WTC11 (cell line): ENCODE data around the gene SLIT3. TPM values are rescaled to one million over a fixed set of nuclear protein-coding genes. Genes with fewer than 3 reads are reported as not detected.

Experiments used
- ATAC-seq: fragments of 200-7000 bp; cut with Tn5 transposase; 2 replicates; pipeline ENCODE4 v1.10.0; 2021; ENCODE audit warnings: mild to moderate bottlenecking, moderate library complexity
- CTCF ChIA-PET: fragments of 300-600 bp; sonication (Branson Sonifier 250); formaldehyde crosslinking; loops from one replicate; lab custom pipeline; 2021; ENCODE audit warnings: antibody characterized with exemption; lab: Charles Lee
- POLR2A ChIA-PET: fragments of 350-600 bp; sonication (Branson Sonifier 250); formaldehyde crosslinking; loops from one replicate; lab custom pipeline; 2021; ENCODE audit warnings: antibody characterized with exemption; lab: Charles Lee
- DNase-seq: peaks from one replicate; pipeline ENCODE4 v3.0.0; 2021; ENCODE audit warnings: low spot score
- H3K27ac Mint-ChIP-seq: 2 replicates; pipeline ENCODE4 v1.8.0; 2021; ENCODE audit warnings: mixed read lengths
- H3K27me3 Mint-ChIP-seq: 2 replicates; pipeline ENCODE4 v1.8.0; 2021; ENCODE audit warnings: low read depth, mild to moderate bottlenecking, moderate library complexity, mixed read lengths
- H3K36me3 Mint-ChIP-seq: 2 replicates; pipeline ENCODE4 v1.8.0; 2021; ENCODE audit warnings: mixed read lengths
- H3K4me1 Mint-ChIP-seq: 2 replicates; pipeline ENCODE4 v1.8.0; 2022; ENCODE audit warnings: mixed read lengths
- H3K4me3 Mint-ChIP-seq: 2 replicates; pipeline ENCODE4 v1.8.0; 2021; ENCODE audit warnings: mild to moderate bottlenecking, moderate library complexity, mixed read lengths
- H3K9me3 Mint-ChIP-seq: 2 replicates; pipeline ENCODE4 v1.8.0; 2021; ENCODE audit warnings: mixed read lengths
- CBFB ChIP-seq: sonication (generic); formaldehyde crosslinking; IDR thresholded peaks from 2 replicates; pipeline ENCODE4 v1.8.1; 2022; ENCODE audit warnings: mild to moderate bottlenecking, low read depth, missing genetic modification reagents
- CREB1 ChIP-seq: sonication (generic); formaldehyde crosslinking; IDR thresholded peaks from 2 replicates; pipeline ENCODE4 v1.8.0; 2023; ENCODE audit warnings: mild to moderate bottlenecking, missing genetic modification reagents
- CREM ChIP-seq: sonication (generic); formaldehyde crosslinking; IDR thresholded peaks from 2 replicates; pipeline ENCODE4 v1.8.1; 2022; ENCODE audit warnings: mild to moderate bottlenecking, missing genetic modification reagents, moderate library complexity
- CTCF ChIP-seq: fragments of 200-600 bp; IDR thresholded peaks from 2 replicates; pipeline ENCODE4 v1.8.0; 2022; ENCODE audit warnings: antibody characterized with exemption
- ETV6 ChIP-seq: sonication (generic); formaldehyde crosslinking; IDR thresholded peaks from 2 replicates; pipeline ENCODE4 v1.8.1; 2022; ENCODE audit warnings: mild to moderate bottlenecking, missing genetic modification reagents
- FOXJ3 ChIP-seq: sonication (generic); formaldehyde crosslinking; IDR thresholded peaks from 2 replicates; pipeline ENCODE4 v1.9.0; 2021; ENCODE audit warnings: missing genetic modification reagents, mild to moderate bottlenecking, borderline replicate concordance
- GTF2I ChIP-seq: fragments of 250-450 bp; sonication (Bioruptor Pico); conservative IDR thresholded peaks from 2 replicates; pipeline ENCODE4 v1.4.0; 2021; ENCODE audit warnings: mild to moderate bottlenecking
- IRF2 ChIP-seq: sonication (generic); formaldehyde crosslinking; IDR thresholded peaks from 2 replicates; pipeline ENCODE4 v1.8.0; 2022; ENCODE audit warnings: low read depth, missing genetic modification reagents, borderline replicate concordance
- MLX ChIP-seq: sonication (generic); formaldehyde crosslinking; IDR thresholded peaks from 2 replicates; pipeline ENCODE4 v1.8.1; 2023; ENCODE audit warnings: mild to moderate bottlenecking, missing genetic modification reagents, moderate library complexity
- MYBL2 ChIP-seq: sonication (generic); formaldehyde crosslinking; IDR thresholded peaks from 2 replicates; pipeline ENCODE4 v1.8.1; 2023; ENCODE audit warnings: mild to moderate bottlenecking, moderate library complexity, missing genetic modification reagents
- PRRX2 ChIP-seq: fragments of 250-450 bp; sonication (Bioruptor Pico); IDR thresholded peaks from 2 replicates; pipeline ENCODE4 v1.8.0; 2021; ENCODE audit warnings: mild to moderate bottlenecking
- USF2 ChIP-seq: sonication (generic); formaldehyde crosslinking; IDR thresholded peaks from 2 replicates; pipeline ENCODE4 v1.8.1; 2023; ENCODE audit warnings: mild to moderate bottlenecking, missing genetic modification reagents, moderate library complexity
- ZBTB21 ChIP-seq: sonication (generic); formaldehyde crosslinking; IDR thresholded peaks from 2 replicates; pipeline ENCODE4 v1.8.1; 2023; ENCODE audit warnings: mild to moderate bottlenecking, missing genetic modification reagents, borderline replicate concordance
- ZNF232 ChIP-seq: sonication (generic); formaldehyde crosslinking; IDR thresholded peaks from 2 replicates; pipeline ENCODE4 v1.8.0; 2022; ENCODE audit warnings: mild to moderate bottlenecking, missing genetic modification reagents
- ZNF263 ChIP-seq: sonication (generic); formaldehyde crosslinking; IDR thresholded peaks from 2 replicates; pipeline ENCODE4 v1.8.1; 2022; ENCODE audit warnings: low read depth, mild to moderate bottlenecking, moderate library complexity, missing genetic modification reagents
- ZNF396 ChIP-seq: fragments of 250-450 bp; sonication (Bioruptor Pico); IDR thresholded peaks from 2 replicates; pipeline ENCODE4 v1.8.0; 2021; ENCODE audit warnings: mild to moderate bottlenecking, moderate library complexity, borderline replicate concordance
- total RNA-seq: library from RNA; stranded (reverse); gene quantifications from 3 replicates; pipeline ENCODE4 v1.2.3, GENCODE V29; 2021
- TF ChIP-seq, protein P1 (sequence below): sonication (generic); formaldehyde crosslinking; IDR thresholded peaks from 2 replicates; pipeline ENCODE4 v1.8.0; 2022; ENCODE audit warnings: mild to moderate bottlenecking, missing genetic modification reagents
- TF ChIP-seq, protein P2 (sequence below): sonication (generic); formaldehyde crosslinking; IDR thresholded peaks from 2 replicates; pipeline ENCODE4 v1.8.1; 2023; ENCODE audit warnings: mild to moderate bottlenecking, missing genetic modification reagents
- TF ChIP-seq, protein P3 (sequence below): sonication (generic); formaldehyde crosslinking; IDR thresholded peaks from 2 replicates; pipeline ENCODE4 v1.8.1; 2022; ENCODE audit warnings: mild to moderate bottlenecking, missing genetic modification reagents, moderate library complexity, borderline replicate concordance
- TF ChIP-seq, protein P4 (sequence below): fragments of 250-450 bp; sonication (Bioruptor Pico); IDR thresholded peaks from 2 replicates; pipeline ENCODE4 v2.1.2; 2022; ENCODE audit warnings: mild to moderate bottlenecking, moderate library complexity
- TF ChIP-seq, protein P5 (sequence below): sonication (generic); formaldehyde crosslinking; IDR thresholded peaks from 2 replicates; pipeline ENCODE4 v1.8.0; 2022; ENCODE audit warnings: mild to moderate bottlenecking, missing genetic modification reagents

The SLIT3 gene
- total RNA-seq, 1 experiment from 2014 or later = 1.9 TPM

DNA sequence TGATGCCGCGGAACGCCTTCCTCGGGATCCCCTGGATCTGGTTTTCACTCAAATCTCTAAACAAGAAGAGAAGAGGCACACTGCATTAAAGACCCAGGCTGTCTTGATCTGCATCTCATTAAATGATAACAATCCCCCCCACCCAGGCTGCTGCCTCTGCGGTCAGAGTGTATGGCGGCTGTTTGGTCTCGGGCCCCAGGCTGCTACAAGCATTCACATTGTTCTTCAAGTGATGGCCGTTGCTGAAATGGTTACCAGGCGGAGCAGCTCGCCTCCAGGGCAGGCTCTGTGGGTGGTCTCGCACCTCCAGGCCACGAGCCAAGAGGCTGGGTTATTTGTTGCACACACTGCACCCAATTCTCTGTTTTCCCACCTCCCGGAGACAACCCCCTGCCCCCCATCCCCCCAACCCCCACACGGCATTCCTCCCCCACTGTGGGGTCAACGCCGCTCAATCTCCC, 417.6 kb downstream of the SLIT3 start:
- DNase-seq (peak; percentile 53), ATAC-seq (peak; percentile 37)
- H3K27ac Mint-ChIP-seq = no peak overlapping the region
- H3K9me3 Mint-ChIP-seq = no peaks in the 10 kb centered on the region
- peaks cover 39% of the 10 kb centered on the region for H3K4me1 Mint-ChIP-seq
- ChIA-PET CTCF (no interaction called here), POLR2A (no interaction called here)
- H3K4me3 Mint-ChIP-seq = no peak overlapping the region
- H3K27me3 Mint-ChIP-seq = no peaks in the 10 kb centered on the region; the same call in none of the 2 replicates
- no peaks in the 10 kb centered on the region for H3K36me3 Mint-ChIP-seq
- no peak for TF ChIP-seq MLX (CRISPR knock-in tag)
- TF ChIP-seq, protein P1, sequence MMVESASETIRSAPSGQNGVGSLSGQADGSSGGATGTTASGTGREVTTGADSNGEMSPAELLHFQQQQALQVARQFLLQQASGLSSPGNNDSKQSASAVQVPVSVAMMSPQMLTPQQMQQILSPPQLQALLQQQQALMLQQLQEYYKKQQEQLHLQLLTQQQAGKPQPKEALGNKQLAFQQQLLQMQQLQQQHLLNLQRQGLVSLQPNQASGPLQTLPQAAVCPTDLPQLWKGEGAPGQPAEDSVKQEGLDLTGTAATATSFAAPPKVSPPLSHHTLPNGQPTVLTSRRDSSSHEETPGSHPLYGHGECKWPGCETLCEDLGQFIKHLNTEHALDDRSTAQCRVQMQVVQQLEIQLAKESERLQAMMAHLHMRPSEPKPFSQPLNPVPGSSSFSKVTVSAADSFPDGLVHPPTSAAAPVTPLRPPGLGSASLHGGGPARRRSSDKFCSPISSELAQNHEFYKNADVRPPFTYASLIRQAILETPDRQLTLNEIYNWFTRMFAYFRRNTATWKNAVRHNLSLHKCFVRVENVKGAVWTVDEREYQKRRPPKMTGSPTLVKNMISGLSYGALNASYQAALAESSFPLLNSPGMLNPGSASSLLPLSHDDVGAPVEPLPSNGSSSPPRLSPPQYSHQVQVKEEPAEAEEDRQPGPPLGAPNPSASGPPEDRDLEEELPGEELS (CRISPR knock-in tag) = no peak
- TF ChIP-seq ZNF263 = no peak
- no peak for TF ChIP-seq CREM (CRISPR knock-in tag)
- TF ChIP-seq CTCF = no peak
- no peak for TF ChIP-seq CBFB
- TF ChIP-seq, protein P2, sequence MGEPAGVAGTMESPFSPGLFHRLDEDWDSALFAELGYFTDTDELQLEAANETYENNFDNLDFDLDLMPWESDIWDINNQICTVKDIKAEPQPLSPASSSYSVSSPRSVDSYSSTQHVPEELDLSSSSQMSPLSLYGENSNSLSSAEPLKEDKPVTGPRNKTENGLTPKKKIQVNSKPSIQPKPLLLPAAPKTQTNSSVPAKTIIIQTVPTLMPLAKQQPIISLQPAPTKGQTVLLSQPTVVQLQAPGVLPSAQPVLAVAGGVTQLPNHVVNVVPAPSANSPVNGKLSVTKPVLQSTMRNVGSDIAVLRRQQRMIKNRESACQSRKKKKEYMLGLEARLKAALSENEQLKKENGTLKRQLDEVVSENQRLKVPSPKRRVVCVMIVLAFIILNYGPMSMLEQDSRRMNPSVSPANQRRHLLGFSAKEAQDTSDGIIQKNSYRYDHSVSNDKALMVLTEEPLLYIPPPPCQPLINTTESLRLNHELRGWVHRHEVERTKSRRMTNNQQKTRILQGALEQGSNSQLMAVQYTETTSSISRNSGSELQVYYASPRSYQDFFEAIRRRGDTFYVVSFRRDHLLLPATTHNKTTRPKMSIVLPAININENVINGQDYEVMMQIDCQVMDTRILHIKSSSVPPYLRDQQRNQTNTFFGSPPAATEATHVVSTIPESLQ (CRISPR knock-in tag) = no peak
- no peak for TF ChIP-seq ZBTB21
- no peak for TF ChIP-seq ZNF396
- no peak for TF ChIP-seq ZNF232 (CRISPR knock-in tag)
- TF ChIP-seq, protein P3, sequence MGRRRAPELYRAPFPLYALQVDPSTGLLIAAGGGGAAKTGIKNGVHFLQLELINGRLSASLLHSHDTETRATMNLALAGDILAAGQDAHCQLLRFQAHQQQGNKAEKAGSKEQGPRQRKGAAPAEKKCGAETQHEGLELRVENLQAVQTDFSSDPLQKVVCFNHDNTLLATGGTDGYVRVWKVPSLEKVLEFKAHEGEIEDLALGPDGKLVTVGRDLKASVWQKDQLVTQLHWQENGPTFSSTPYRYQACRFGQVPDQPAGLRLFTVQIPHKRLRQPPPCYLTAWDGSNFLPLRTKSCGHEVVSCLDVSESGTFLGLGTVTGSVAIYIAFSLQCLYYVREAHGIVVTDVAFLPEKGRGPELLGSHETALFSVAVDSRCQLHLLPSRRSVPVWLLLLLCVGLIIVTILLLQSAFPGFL (CRISPR knock-in tag) = no peak

- POLR2A ChIA-PET = no interaction called here
- no peaks in the 10 kb centered on the region for H3K36me3 Mint-ChIP-seq
- CTCF ChIA-PET = interaction anchor here (0.6 to 1.7 kb wide), 7 partner anchors 12 to 200 kb away, joined by 3 to 13 read pairs (median 4); no protein-coding TSS in a partner anchor
- no peak overlapping the region for H3K27ac Mint-ChIP-seq
- H3K27me3 Mint-ChIP-seq = no peaks in the 10 kb centered on the region; the same call in none of the 2 replicates
- DNase-seq (no peak), ATAC-seq (no peak)
- H3K4me3 Mint-ChIP-seq = no peak overlapping the region
- peaks cover 39% of the 10 kb centered on the region for H3K4me1 Mint-ChIP-seq
- no peaks in the 10 kb centered on the region for H3K9me3 Mint-ChIP-seq
- TF ChIP-seq, protein P4, sequence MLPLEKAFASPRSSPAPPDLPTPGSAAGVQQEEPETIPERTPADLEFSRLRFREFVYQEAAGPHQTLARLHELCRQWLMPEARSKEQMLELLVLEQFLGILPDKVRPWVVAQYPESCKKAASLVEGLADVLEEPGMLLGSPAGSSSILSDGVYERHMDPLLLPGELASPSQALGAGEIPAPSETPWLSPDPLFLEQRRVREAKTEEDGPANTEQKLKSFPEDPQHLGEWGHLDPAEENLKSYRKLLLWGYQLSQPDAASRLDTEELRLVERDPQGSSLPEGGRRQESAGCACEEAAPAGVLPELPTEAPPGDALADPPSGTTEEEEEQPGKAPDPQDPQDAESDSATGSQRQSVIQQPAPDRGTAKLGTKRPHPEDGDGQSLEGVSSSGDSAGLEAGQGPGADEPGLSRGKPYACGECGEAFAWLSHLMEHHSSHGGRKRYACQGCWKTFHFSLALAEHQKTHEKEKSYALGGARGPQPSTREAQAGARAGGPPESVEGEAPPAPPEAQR = no peak
- TF ChIP-seq ETV6 (no peak), IRF2 (CRISPR knock-in tag) (no peak), CTCF (no peak), USF2 (CRISPR knock-in tag) (no peak), CBFB (no peak), ZNF232 (CRISPR knock-in tag) (no peak), PRRX2 (no peak), CREB1 (no peak), MYBL2 (CRISPR knock-in tag) (no peak), GTF2I (CRISPR knock-in tag) (no peak), ZBTB21 (no peak), FOXJ3 (CRISPR knock-in tag) (no peak)
- TF ChIP-seq, protein P5, sequence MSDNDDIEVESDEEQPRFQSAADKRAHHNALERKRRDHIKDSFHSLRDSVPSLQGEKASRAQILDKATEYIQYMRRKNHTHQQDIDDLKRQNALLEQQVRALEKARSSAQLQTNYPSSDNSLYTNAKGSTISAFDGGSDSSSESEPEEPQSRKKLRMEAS (CRISPR knock-in tag) = no peak
- TF ChIP-seq, protein P3 (CRISPR knock-in tag) = no peak
Measured at GRCh38 chr5:168882283-168882682, 418.7 kb downstream of the SLIT3 start.
